Peyer's patch (tissue), 4 donors: ENCODE data around the gene ANKRD53. TPM values are rescaled to one million over a fixed set of nuclear protein-coding genes. Genes with fewer than 3 reads are reported as not detected.

Experiments used
- DNase-seq, 3 donors: peaks; one replicate each; pipeline ENCODE4 v3.0.0-alpha.2; 2017 to 2019
- H3K27ac ChIP-seq, 4 donors: fragments of 200-600 bp; sonication (generic); one replicate each; pipeline ENCODE4 v1.5.1; 2016 to 2019
- H3K27me3 ChIP-seq, 2 donors: fragments of 200-600 bp; sonication (generic); one replicate each; pipeline ENCODE4 v1.5.1; 2019
- H3K36me3 ChIP-seq, 3 donors: fragments of 200-600 bp; sonication (generic); one replicate each; pipeline ENCODE4 v1.5.1; 2016 to 2019
- H3K4me1 ChIP-seq, 4 donors: fragments of 200-600 bp; sonication (generic); one replicate each; pipeline ENCODE4 v1.5.1; 2016 to 2019
- H3K4me3 ChIP-seq, 4 donors: fragments of 200-600 bp; sonication (generic); 1 replicate in 3 of 4; 2 replicates in 1 of 4; pipeline ENCODE4 v1.5.1; 2016 to 2019; ENCODE audit warnings: mild to moderate bottlenecking in 1 of 4
- H3K9me3 ChIP-seq, 4 donors: fragments of 200-600 bp; sonication (generic); one replicate each; pipeline ENCODE4 v1.5.1; 2016 to 2019; ENCODE audit warnings: mild to moderate bottlenecking in 1 of 4
- CTCF ChIP-seq, 6 experiments: fragments of 450-650 bp in 4 of 6; fragments of 200-600 bp in 2 of 6; sonication (generic) in 1 of 6; IDR thresholded peaks; one replicate each; pipeline ENCODE4 v1.5.1; 2017 to 2019; ENCODE audit warnings: antibody characterized with exemption in 6 of 6, mild to moderate bottlenecking in 3 of 6, moderate library complexity in 1 of 6
- POLR2A ChIP-seq, 2 donors: fragments of 450-650 bp; IDR thresholded peaks; one replicate each; pipeline ENCODE4 v1.5.1; 2017; ENCODE audit warnings: antibody characterized with exemption in 2 of 2, mild to moderate bottlenecking in 2 of 2, moderate library complexity in 2 of 2
- total RNA-seq, 4 donors: library from RNA; depleted of rRNA; stranded (reverse); fragments of >200 nt; gene quantifications; one replicate each; pipeline ENCODE4 v1.1.0, GENCODE V29; 2016

The ANKRD53 gene
- total RNA-seq, 4 donors from 2014 or later = 3.5 TPM; not detected in 3

DNA sequence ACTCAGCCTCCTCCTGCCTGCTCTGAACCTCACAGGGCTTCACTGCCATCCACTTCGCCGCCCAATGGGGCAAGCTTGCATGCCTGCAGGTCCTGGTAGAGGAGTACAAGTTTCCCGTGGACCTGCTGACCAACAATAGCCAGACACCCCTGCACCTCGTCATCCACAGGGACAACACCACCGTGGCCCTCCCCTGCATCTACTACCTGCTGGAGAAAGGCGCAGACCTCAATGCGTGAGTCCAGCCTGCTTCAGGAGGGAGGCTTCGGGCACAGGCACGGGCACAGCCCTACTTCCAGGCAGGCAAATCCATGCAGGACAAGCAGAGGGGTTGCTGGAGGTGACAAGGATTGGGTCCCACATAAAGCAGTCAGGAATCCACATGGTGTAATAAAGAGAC, 1.2 kb downstream of the ANKRD53 start:
- no peaks in the 10 kb centered on the region for H3K27me3 ChIP-seq
- no peak overlapping the region for H3K4me3 ChIP-seq
- DNase-seq = no peak
- H3K4me1 ChIP-seq = peaks cover 6 to 13% (median 10%) of the 10 kb centered on the region in 4 donors
- peak overlapping the region in 1 of 4 donors; percentile 89 for H3K27ac ChIP-seq
- H3K36me3 ChIP-seq = no peaks in the 10 kb centered on the region
- no peaks in the 10 kb centered on the region for H3K9me3 ChIP-seq
- TF ChIP-seq CTCF (IDR thresholded peaks at IDR 0.05) (no peak), POLR2A (IDR thresholded peaks at IDR 0.05) (no peak)

DNA sequence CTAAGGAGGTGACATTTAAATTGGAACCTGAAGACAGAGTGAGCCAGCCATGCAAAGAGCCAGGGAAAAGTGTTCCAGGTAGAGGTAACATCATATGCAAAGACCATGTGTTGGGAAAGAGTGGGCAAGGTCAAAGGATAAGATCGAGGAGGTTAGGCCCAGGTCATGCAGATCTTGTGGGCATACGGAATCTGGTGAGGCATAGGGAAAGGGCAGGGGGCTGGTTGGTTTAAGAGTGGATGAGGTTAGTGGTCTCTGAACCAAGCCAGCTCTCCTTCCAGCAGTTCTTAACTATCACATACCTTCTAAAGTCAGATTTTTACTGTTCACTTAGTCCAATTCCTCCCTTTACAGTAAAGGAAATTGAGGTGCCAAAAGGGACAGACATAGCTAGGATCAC, 3.0 kb downstream of the ANKRD53 start:
- Histone ChIP-seq H3K27ac (no peak overlapping the region), H3K36me3 (peaks cover 0 to under 1% (median 0%) of the 10 kb centered on the region in 3 donors), H3K4me3 (no peak overlapping the region), H3K27me3 (no peaks in the 10 kb centered on the region), H3K9me3 (no peaks in the 10 kb centered on the region), H3K4me1 (peaks cover 8 to 19% (median 12%) of the 10 kb centered on the region in 4 donors)
- TF ChIP-seq POLR2A (IDR thresholded peaks at IDR 0.05) = no peak
- no peak for TF ChIP-seq CTCF (IDR thresholded peaks at IDR 0.05)
- DNase-seq = no peak

DNA sequence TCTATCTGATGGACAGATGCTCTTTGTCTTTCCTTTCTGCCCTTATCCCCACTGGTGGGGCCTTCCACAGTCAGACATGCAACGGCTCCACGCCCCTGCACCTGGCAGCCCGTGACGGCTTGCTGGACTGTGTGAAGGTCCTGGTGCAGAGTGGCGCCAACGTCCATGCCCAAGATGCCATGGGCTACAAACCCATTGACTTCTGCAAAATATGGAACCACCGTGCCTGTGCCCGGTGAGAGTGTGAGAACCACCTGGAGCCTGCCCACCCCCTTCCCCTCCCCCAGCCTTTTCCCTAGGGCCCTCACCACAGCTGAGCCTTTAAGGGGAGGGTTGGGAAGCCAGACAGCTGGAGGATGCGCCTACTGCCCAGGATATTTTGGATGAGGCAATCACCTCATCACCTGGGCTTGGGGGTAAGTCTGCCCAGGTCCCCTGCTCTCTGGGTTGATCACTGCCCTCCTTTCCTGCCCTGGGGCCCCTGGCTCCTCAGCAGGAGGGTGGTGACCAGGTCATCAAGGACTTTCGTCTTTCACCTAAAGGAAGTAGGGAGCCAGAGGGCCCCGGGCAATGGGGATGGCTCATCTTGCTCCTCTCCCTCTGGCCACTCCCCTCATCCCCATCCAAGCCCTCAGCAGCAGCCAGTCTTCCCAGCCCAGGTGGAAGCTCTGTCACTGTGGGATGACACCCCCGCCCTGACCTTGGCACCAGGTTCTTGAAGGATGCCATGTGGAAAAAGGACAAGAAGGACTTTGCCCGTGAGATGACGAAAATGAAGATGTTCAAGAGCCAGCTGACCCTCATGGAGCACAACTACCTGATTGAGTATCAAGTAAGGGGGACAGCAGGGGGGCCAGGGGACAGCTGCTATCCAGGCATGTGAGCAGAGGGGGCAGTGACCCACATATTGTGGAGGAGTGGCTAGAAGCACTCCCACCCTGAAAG, 3.7 kb downstream of the ANKRD53 start:
- peaks cover 0 to 8% (median 0%) of the 10 kb centered on the region in 3 donors for H3K36me3 ChIP-seq

DNA sequence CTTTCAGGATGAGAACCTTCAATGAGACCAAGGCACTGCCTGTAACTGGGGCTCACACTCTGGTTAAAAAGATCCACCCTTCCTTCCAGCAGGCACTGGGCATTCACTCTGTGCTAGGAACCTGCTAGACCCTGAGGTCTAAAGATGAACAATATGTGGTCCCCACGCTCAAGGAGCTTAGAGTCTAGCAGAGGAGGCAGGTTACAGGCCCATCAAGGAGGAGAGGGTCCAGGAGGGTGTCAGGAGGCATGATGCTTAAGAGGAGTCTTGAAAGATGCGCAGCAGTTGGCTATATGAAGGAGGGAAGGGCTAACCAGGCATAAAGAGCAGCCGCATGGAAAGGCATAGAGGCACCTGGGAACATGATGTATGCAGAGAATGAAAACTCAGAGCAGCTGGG, 4.5 kb downstream of the ANKRD53 start:
- Histone ChIP-seq H3K27ac (no peak overlapping the region), H3K4me3 (no peak overlapping the region), H3K4me1 (peaks cover 4 to 14% (median 9%) of the 10 kb centered on the region in 4 donors), H3K27me3 (no peaks in the 10 kb centered on the region), H3K36me3 (peaks cover 0 to 16% (median 0%) of the 10 kb centered on the region in 3 donors), H3K9me3 (no peaks in the 10 kb centered on the region)
- TF ChIP-seq POLR2A (IDR thresholded peaks at IDR 0.05) (no peak), CTCF (IDR thresholded peaks at IDR 0.05) (no peak)
- no peak for DNase-seq

More for the DNA sequence above, 3.7 kb downstream of the ANKRD53 start:
- H3K9me3 ChIP-seq = no peaks in the 10 kb centered on the region
- peak in 1 of 3 donors; percentile 40 for DNase-seq
- no peak for TF ChIP-seq CTCF (IDR thresholded peaks at IDR 0.05)
- no peak for TF ChIP-seq POLR2A (IDR thresholded peaks at IDR 0.05)
- H3K27ac ChIP-seq = no peak overlapping the region
- no peak overlapping the region for H3K4me3 ChIP-seq
- peaks cover 8 to 19% (median 12%) of the 10 kb centered on the region in 4 donors for H3K4me1 ChIP-seq
- no peaks in the 10 kb centered on the region for H3K27me3 ChIP-seq

- Histone ChIP-seq H3K4me1 (peaks cover 0 to 8% (median 6%) of the 10 kb centered on the region in 4 donors), H3K27ac (no peak overlapping the region), H3K27me3 (no peaks in the 10 kb centered on the region), H3K36me3 (peaks cover 0 to 23% (median 0%) of the 10 kb centered on the region in 3 donors), H3K4me3 (no peak overlapping the region), H3K9me3 (no peaks in the 10 kb centered on the region)
- DNase-seq = peak in 1 of 3 donors; percentile 37
- TF ChIP-seq POLR2A (IDR thresholded peaks at IDR 0.05) = no peak
- no peak for TF ChIP-seq CTCF (IDR thresholded peaks at IDR 0.05)
Measured at GRCh38 chr2:70983506-70984227, 5.2 kb downstream of the ANKRD53 start.
